Pancreas (tissue), 10 donors: ENCODE measurements around the gene ZNF493. TPM values are rescaled to one million over a fixed set of nuclear protein-coding genes. Genes with fewer than 3 reads are reported as not detected.
A peak's percentile ranks its signal among the peaks of the same experiment; 100 is the strongest.

Experiments used
- ATAC-seq, 4 donors: fragments of 200-7000 bp; cut with Tn5 transposase; one replicate each; pipeline versions ENCODE4 v1.8.0 to v1.9.1; 2020; ENCODE audit warnings: mild to moderate bottlenecking in 4 of 4, moderate library complexity in 4 of 4
- DNase-seq, 6 donors: peaks; one replicate each; pipeline ENCODE4 v3.0.0-alpha.2; 2020
- FAIRE-seq: peaks from 2 replicates; lab custom pipeline; 2012; peaks lifted over from hg19 to GRCh38; lab: Jason Lieb, UNC
- H3K27ac ChIP-seq, 4 donors: fragments of 200-600 bp; sonication (generic); 1 replicate in 3 of 4; 2 replicates in 1 of 4; pipeline versions ENCODE4 v1.5.0 to v1.8.0; 2020
- H3K27me3 ChIP-seq, 4 donors: fragments of 200-600 bp; one replicate each; pipeline ENCODE4 v1.8.0; 2021
- H3K36me3 ChIP-seq, 3 donors: fragments of 200-600 bp; sonication (generic) in 1 of 3; one replicate each; pipeline versions ENCODE4 v1.5.0 to v1.8.0; 2020 to 2021
- H3K4me1 ChIP-seq, 3 donors: fragments of 200-600 bp; one replicate each; pipeline ENCODE4 v1.8.0; 2021
- H3K4me3 ChIP-seq, 4 donors: fragments of 200-600 bp; sonication (generic) in 2 of 4; one replicate each; pipeline versions ENCODE4 v1.5.0 to v1.8.0; 2020 to 2021
- H3K9me3 ChIP-seq, 4 donors: fragments of 200-600 bp; one replicate each; pipeline ENCODE4 v1.8.0; 2021
- WGBS, 2 donors: extraction: QIAGEN DNeasy Blood & Tissue Kit; methylation state at CpG; one replicate each; pipeline ENCODE4 v1.1.7; 2013; 5-methylcytosine and 5-hydroxymethylcytosine counted together
- intact Hi-C, 3 donors: fragments of 100-400 bp; cut with DNase I; formaldehyde crosslinking; loops; one replicate each; pipeline versions ENCODE4 v1.11.1 to v1.14.2; 2022
- polyA plus RNA-seq, 2 donors: library from polyadenylated mRNA; stranded (reverse); fragments of 200-250 nt; gene quantifications; one replicate each; pipeline ENCODE4 v1.2.3, GENCODE V29; 2013
- total RNA-seq, 6 donors: library from RNA; stranded (reverse); fragmentation: NEBNext Ultra II Directional in 4 of 6; extraction: Animal tissue kit (Norgen Biotek cat#: 25700) in 4 of 6; gene quantifications; one replicate each; pipeline versions ENCODE4 v1.2.1 to v1.2.4, GENCODE V29; 2021 to 2023
- TF ChIP-seq, protein P1 (sequence below), 4 donors: fragments of 200-600 bp; sonication (generic) in 3 of 4; IDR thresholded peaks; one replicate each; pipeline versions ENCODE4 v1.5.0 to v1.8.0; 2021; ENCODE audit warnings: antibody characterized with exemption in 4 of 4
- donor health status: healthy with polysubstance abuse.
- donor health status: DM: no; HTN: no; CAD: no; lungs with moderate emphysema.
- donor health status: DM: no; HTN: no; CAD: no.
- donor health status: control.
- donor health status: control.
- donor health status: Bipolar disorder and iron deficiency.
- donor health status: DM: yes; HTN: yes; CAD: no.
- donor health status: DM: no; HTN: no; CAD: no.
- donor health status: DM: no; HTN: no; CAD: no.
- donor health status: DM: yes; HTN: yes; CAD: no.

ZNF493 gene
- total RNA-seq: 10 to 100 TPM in 5 of 6 donors, 1 to 10 TPM in 1; 9.6 to 24.1 (median 14.7) TPM
- 10 to 100 TPM in 1 of 2 donors, 1 to 10 TPM in 1; 9.7 to 10.2 TPM for polyA plus RNA-seq

GRCh38 chr19:21396893-21397572 is at the start of gene ZNF493:
TSS of gene ZNF493 (plus strand) at chr19:21397133. CDS start at chr19:21397238, 105 bp downstream.
- ATAC-seq: peak; percentile 99 to 100 (median 100)
- 0 to 1% methylated on average over 31 of the region's 31 CpGs for WGBS, 2 donors
- H3K9me3 ChIP-seq: no peaks in the 10 kb centered on the region
- H3K4me3 ChIP-seq: peak within 1 kb of the TSS; percentile 55 to 81 (median 72)
- peak; percentile 89 to 96 (median 94) for DNase-seq
- no peaks in the 10 kb centered on the region for H3K27me3 ChIP-seq
- H3K4me1 ChIP-seq: peaks cover 0 to 20% (median 5%) of the 10 kb centered on the region in 3 donors
- TF ChIP-seq, protein P1, sequence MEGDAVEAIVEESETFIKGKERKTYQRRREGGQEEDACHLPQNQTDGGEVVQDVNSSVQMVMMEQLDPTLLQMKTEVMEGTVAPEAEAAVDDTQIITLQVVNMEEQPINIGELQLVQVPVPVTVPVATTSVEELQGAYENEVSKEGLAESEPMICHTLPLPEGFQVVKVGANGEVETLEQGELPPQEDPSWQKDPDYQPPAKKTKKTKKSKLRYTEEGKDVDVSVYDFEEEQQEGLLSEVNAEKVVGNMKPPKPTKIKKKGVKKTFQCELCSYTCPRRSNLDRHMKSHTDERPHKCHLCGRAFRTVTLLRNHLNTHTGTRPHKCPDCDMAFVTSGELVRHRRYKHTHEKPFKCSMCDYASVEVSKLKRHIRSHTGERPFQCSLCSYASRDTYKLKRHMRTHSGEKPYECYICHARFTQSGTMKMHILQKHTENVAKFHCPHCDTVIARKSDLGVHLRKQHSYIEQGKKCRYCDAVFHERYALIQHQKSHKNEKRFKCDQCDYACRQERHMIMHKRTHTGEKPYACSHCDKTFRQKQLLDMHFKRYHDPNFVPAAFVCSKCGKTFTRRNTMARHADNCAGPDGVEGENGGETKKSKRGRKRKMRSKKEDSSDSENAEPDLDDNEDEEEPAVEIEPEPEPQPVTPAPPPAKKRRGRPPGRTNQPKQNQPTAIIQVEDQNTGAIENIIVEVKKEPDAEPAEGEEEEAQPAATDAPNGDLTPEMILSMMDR (IDR thresholded peaks at IDR 0.05): no peak
- peak; percentile 98 for FAIRE-seq
- intact Hi-C loops: no loop called here
- peak within 1 kb of the TSS; percentile 64 to 85 (median 77) for H3K27ac ChIP-seq
- no peaks in the 10 kb centered on the region for H3K36me3 ChIP-seq

DNA sequence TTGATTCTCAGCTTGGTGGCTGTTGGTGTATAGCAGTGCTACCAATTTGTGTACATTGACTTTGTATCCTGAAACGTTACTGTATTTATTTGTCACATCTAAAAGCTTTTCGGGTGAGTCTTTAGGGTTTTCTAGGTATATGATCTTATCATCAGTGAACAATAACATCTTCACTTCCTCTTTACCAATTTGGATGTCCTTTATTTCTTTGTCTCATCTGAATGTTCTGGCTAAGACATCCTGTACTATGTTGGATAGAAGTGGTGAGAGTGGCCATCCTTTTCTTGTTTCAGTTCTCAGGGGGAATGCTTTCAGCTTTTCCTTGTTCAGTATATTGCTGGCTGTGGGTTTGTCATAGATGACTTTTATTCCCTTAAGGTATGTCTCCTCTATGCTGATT is 44.1 kb upstream of the ZNF493 start:
- H3K27ac ChIP-seq: no peak overlapping the region
- WGBS, 2 donors: 33 to 74% methylated on average over 2 of the region's 2 CpGs
- intact Hi-C loops: no loop called here
- FAIRE-seq (no peak), DNase-seq (no peak), ATAC-seq (no peak)
- TF ChIP-seq, protein P1 (IDR thresholded peaks at IDR 0.05): no peak
- H3K27me3 ChIP-seq: no peaks in the 10 kb centered on the region
- no peaks in the 10 kb centered on the region for H3K4me1 ChIP-seq
- H3K4me3 ChIP-seq: no peak overlapping the region
- H3K9me3 ChIP-seq: no peaks in the 10 kb centered on the region
- no peaks in the 10 kb centered on the region for H3K36me3 ChIP-seq

DNA sequence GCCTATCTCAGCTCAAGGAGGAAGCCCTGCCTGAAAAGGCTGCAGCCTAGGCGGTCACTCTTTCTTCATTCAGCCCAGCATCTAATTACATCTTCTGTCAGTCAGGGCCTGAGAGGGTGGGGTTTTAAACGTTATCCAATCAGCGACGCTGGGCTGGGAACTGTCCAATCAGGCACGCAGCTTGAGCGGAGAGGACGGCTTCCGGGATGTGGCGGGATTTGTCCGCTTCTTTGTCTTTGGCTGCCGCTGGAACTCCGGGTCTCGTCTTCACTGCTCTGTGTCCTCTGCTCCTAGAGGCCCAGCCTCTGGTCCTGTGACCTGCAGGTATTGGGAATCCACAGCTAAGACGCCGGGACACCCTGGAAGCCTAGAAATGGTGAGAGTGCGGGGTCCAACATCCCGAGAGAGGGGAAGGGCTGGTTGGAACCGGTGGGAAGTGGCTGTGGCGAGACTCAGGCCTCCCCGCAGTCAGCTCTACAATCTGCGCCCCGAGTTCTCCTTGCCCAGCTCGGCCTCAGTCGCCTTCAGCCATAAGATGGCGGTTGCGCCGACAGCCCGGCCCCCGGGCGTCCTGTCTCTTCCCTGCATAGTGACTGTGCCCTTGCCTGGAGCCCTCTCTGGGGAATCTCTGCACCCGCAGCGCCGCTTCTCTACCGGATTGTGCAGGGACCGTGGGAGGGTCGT is 38.0 kb upstream of the ZNF493 start, which contains the start of gene ZNF738:
Gene ZNF738, plus strand, starts transcription at position 233 of the 684 bp plus-strand sequence. Its CDS starts 141 bp downstream, at position 374.
- Histone ChIP-seq H3K27me3 (no peaks in the 10 kb centered on the region), H3K4me1 (no peaks in the 10 kb centered on the region), H3K9me3 (no peaks in the 10 kb centered on the region), H3K27ac (peak within 1 kb of the TSS in 3 of 4 donors; percentile 10 to 80 (median 77)), H3K36me3 (no peaks in the 10 kb centered on the region), H3K4me3 (peak within 1 kb of the TSS; percentile 24 to 61 (median 48))
- ATAC-seq: peak; percentile 99 to 100 (median 100)
- TF ChIP-seq, protein P1 (IDR thresholded peaks at IDR 0.05): no peak
- DNase-seq: peak; percentile 83 to 94 (median 88)
- 0 to 1% methylated on average over 36 of the region's 36 CpGs for WGBS, 2 donors
- intact Hi-C loops: no loop called here
- peak; percentile 61 for FAIRE-seq

DNA sequence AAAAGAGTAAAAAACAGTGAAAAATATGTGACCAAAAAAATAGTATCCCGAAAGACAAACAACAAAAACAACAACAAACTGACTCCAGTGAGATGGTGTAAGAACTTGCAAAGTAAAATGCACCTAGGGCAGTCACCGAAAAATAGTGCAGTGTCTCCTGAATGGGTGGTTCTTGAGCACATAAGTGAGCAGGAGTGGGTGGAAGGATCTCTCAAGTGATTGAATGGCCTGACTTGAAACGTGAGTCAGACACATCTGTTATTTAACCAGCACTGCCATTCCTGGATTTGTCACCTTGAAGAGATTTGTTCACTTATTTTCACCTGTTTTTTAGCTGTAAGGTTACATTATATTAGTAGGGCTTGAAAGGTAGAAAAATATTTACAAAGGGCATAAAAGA is 34.6 kb upstream of the ZNF493 start:
- Histone ChIP-seq H3K27ac (no peak overlapping the region), H3K27me3 (no peaks in the 10 kb centered on the region), H3K4me1 (no peaks in the 10 kb centered on the region), H3K36me3 (no peaks in the 10 kb centered on the region), H3K9me3 (no peaks in the 10 kb centered on the region), H3K4me3 (no peak overlapping the region)
- FAIRE-seq (no peak), DNase-seq (no peak), ATAC-seq (no peak)
- 89% methylated on average over 3 of the region's 3 CpGs for WGBS, 2 donors
- TF ChIP-seq, protein P1 (IDR thresholded peaks at IDR 0.05): no peak
- intact Hi-C loops: no loop called here
